GM23248 (cell line): Measurements from ENCODE around the gene TMED8. TPM values are rescaled to one million over a fixed set of nuclear protein-coding genes. Genes with fewer than 3 reads are reported as not detected.

ENCODE experiments used
- DNase-seq: peaks from one replicate; pipeline ENCODE4 v3.0.0-alpha.2; 2015
- H2AFZ ChIP-seq: fragments of 200-600 bp; sonication (generic); 2 replicates; pipeline ENCODE4 v1.6.1; 2016; ENCODE audit warnings: antibody characterized with exemption
- H3F3A ChIP-seq: fragments of 200-600 bp; sonication (generic); 2 replicates; pipeline ENCODE4 v1.6.1; 2016; ENCODE audit warnings: mild to moderate bottlenecking, antibody characterized with exemption, mixed run types; ENCODE audit not compliant: insufficient read depth
- H3K27ac ChIP-seq: fragments of 200-600 bp; sonication (generic); 2 replicates; pipeline ENCODE4 v1.5.1; 2016; ENCODE audit warnings: mild to moderate bottlenecking
- H3K27me3 ChIP-seq: fragments of 200-600 bp; sonication (generic); replicated peaks from 2 replicates; pipeline ENCODE4 v1.6.1; 2016; ENCODE audit warnings: mild to moderate bottlenecking; ENCODE audit not compliant: insufficient read depth
- H3K36me3 ChIP-seq: fragments of 200-600 bp; sonication (generic); 2 replicates; pipeline ENCODE4 v1.6.1; 2016; ENCODE audit warnings: low read depth, mild to moderate bottlenecking
- H3K4me1 ChIP-seq: fragments of 200-600 bp; sonication (generic); 2 replicates; pipeline ENCODE4 v1.6.1; 2016; ENCODE audit warnings: mild to moderate bottlenecking; ENCODE audit not compliant: insufficient read depth
- H3K4me2 ChIP-seq: fragments of 200-600 bp; sonication (generic); one replicate; pipeline ENCODE4 v1.6.1; 2016; ENCODE audit warnings: mild to moderate bottlenecking; ENCODE audit not compliant: unreplicated experiment
- H3K4me3 ChIP-seq: fragments of 200-600 bp; sonication (generic); 2 replicates; pipeline ENCODE4 v1.5.1; 2016; ENCODE audit warnings: mild to moderate bottlenecking
- H3K79me2 ChIP-seq: fragments of 200-600 bp; sonication (generic); 2 replicates; pipeline ENCODE4 v1.6.1; 2016; ENCODE audit warnings: mild to moderate bottlenecking; ENCODE audit not compliant: insufficient read depth
- H3K9ac ChIP-seq: fragments of 200-600 bp; sonication (generic); 2 replicates; pipeline ENCODE4 v1.6.1; 2016; ENCODE audit warnings: mild to moderate bottlenecking
- H3K9me2 ChIP-seq: fragments of 200-600 bp; sonication (generic); 2 replicates; pipeline ENCODE4 v1.6.1; 2016; ENCODE audit warnings: mixed run types, mild to moderate bottlenecking, moderate library complexity; ENCODE audit not compliant: insufficient read depth
- H3K9me3 ChIP-seq: fragments of 200-600 bp; sonication (generic); one replicate; pipeline ENCODE4 v1.6.1; 2017; ENCODE audit warnings: low read depth
- H4K20me1 ChIP-seq: fragments of 200-600 bp; sonication (generic); 2 replicates; pipeline ENCODE4 v1.6.0; 2016; ENCODE audit not compliant: insufficient read depth
- EZH2 ChIP-seq: fragments of 200-600 bp; sonication (generic); IDR thresholded peaks from 2 replicates; pipeline ENCODE4 v1.6.1; 2018; ENCODE audit warnings: antibody characterized with exemption, mild to moderate bottlenecking; ENCODE audit not compliant: insufficient read depth, poor library complexity, severe bottlenecking
- EZH2phosphoT487 ChIP-seq: fragments of 200-600 bp; sonication (generic); IDR thresholded peaks from 2 replicates; pipeline ENCODE4 v1.6.1; 2018; ENCODE audit warnings: antibody characterized with exemption, moderate library complexity, mild to moderate bottlenecking, low read depth; ENCODE audit not compliant: insufficient read depth
- WGBS, 2 experiments: methylation state at CpG; one replicate each; pipeline ENCODE4 v1.1.6; 2015 to 2017; ENCODE audit warnings: low lambda C conversion rate in 2 of 2, low coverage in 1 of 2; ENCODE audit errors: missing lambda C conversion rate in 2 of 2; 5-methylcytosine and 5-hydroxymethylcytosine counted together
- in situ Hi-C: fragments of 300-500 bp; cut with MboI; formaldehyde crosslinking; loops from 2 replicates; pipeline ENCODE4 v1.15.0; 2020
- polyA plus RNA-seq: library from polyadenylated mRNA; unstranded; fragments of >200 nt; fragmentation: Nextera tagmentation; extraction: Ambion mirVana; gene quantifications from 2 replicates; pipeline ENCODE4 v1.2.1, GENCODE V29; 2016
- total RNA-seq: library from RNA; depleted of rRNA; stranded (reverse); fragments of >200 nt; shearing (Covaris generic); gene quantifications from 2 replicates; pipeline ENCODE4 v1.2.3, GENCODE V29; 2014

Gene TMED8
- total and polyA plus RNA-seq, 2 experiments from 2014 or later: 3.2 to 7.5 TPM

DNA sequence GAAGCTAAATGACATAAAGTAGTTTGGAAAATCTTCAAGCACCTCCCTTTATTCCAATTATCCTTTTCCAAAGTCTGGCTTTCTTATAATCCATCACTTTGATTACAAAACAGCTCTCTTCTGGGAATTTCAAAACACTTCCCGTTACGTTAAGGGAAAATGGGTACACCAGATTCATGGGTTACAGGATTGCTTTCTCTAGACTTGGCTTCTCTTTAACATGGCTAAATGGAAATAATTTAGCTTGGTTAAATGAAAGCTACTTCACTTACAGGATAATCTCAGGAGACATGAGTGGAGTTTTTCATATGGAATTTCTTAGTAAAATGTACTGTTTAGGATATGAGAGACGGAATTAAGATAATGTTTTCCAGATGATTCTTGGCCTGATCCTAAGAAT lies 41.3 kb downstream of the TMED8 start:
- WGBS, 2 experiments: 82 to 86% methylated on average over 3 of the region's 3 CpGs
- Histone ChIP-seq H3K4me3 (no peak overlapping the region), H3K9me3 (no peaks in the 10 kb centered on the region), H3K9ac (no peak overlapping the region), H3K27me3 (no peaks in the 10 kb centered on the region), H3K4me2 (no peak overlapping the region), H4K20me1 (no peaks in the 10 kb centered on the region), H3K79me2 (no peaks in the 10 kb centered on the region), H3K27ac (no peak overlapping the region), H3K36me3 (no peaks in the 10 kb centered on the region), H3K9me2 (no peaks in the 10 kb centered on the region), H3F3A (no peaks in the 10 kb centered on the region), H2AFZ (no peak overlapping the region), H3K4me1 (peaks cover 11% of the 10 kb centered on the region)
- in situ Hi-C loops: no loop called here
- DNase-seq: no peak
- TF ChIP-seq EZH2phosphoT487 (no peak), EZH2 (no peak)

DNA sequence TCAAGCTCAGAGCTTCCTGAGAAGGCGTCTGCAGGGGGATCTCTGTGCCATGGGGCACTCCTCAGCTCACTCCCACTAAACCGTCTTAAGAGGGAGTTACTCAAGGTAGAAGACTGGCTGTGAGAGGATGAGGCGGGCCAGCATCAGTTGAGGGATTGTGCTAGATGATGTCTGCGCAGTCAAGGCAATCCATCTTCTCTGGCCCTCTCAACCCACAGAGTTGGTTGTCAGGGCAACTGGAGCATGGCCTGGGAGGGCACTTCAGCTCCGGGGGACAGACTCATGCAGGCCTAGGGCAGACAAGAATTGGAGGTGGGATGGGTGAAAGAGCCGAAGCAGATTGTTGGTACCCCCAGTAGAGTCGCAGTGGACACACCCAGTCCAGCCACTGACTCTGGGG lies 47.0 kb downstream of the TMED8 start:
- no peak for TF ChIP-seq EZH2
- TF ChIP-seq EZH2phosphoT487: no peak
- H2AFZ ChIP-seq: no peak overlapping the region
- no peaks in the 10 kb centered on the region for H3F3A ChIP-seq
- in situ Hi-C loops: no loop called here
- H3K9me3 ChIP-seq: no peaks in the 10 kb centered on the region
- no peak overlapping the region for H3K4me2 ChIP-seq
- H3K9ac ChIP-seq: no peak overlapping the region
- no peaks in the 10 kb centered on the region for H3K9me2 ChIP-seq
- no peaks in the 10 kb centered on the region for H3K27me3 ChIP-seq
- H3K4me3 ChIP-seq: no peak overlapping the region
- no peaks in the 10 kb centered on the region for H4K20me1 ChIP-seq
- H3K27ac ChIP-seq: no peak overlapping the region
- H3K79me2 ChIP-seq: no peaks in the 10 kb centered on the region
- H3K36me3 ChIP-seq: no peaks in the 10 kb centered on the region
- no peaks in the 10 kb centered on the region for H3K4me1 ChIP-seq
- 85 to 89% methylated on average over 6 to 7 of the region's 7 CpGs for WGBS, 2 experiments
- DNase-seq: no peak

DNA sequence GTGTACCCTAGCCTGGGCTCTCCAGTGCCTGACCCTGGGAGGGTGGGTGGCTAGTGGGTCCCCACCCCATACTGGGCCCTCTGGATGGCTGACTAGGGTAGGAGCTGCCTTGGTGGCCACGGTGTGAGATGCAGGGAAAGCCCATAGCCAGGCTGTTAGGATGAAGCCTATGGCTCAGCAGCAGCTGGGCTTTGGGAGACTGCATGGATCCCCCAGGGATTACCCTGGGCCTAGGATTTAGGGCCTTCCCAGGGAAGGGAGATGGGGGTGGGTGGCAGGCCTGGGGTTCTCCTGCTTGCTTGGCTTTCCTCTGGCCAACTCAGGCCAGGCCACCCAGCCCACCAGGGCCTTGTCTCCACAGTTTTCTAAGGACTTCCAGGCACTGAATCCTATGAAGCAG lies 49.8 kb downstream of the TMED8 start:
- Histone ChIP-seq H4K20me1 (no peaks in the 10 kb centered on the region), H3F3A (peaks cover 2% of the 10 kb centered on the region; the same call in 1 of the 2 replicates), H3K27ac (no peak overlapping the region), H2AFZ (no peak overlapping the region), H3K79me2 (peaks cover 8% of the 10 kb centered on the region; the same call in 1 of the 2 replicates), H3K9me2 (no peaks in the 10 kb centered on the region), H3K27me3 (no peaks in the 10 kb centered on the region), H3K4me1 (peaks cover 2% of the 10 kb centered on the region; the same call in 1 of the 2 replicates), H3K4me2 (no peak overlapping the region), H3K9ac (no peak overlapping the region), H3K36me3 (no peaks in the 10 kb centered on the region), H3K4me3 (no peak overlapping the region), H3K9me3 (no peaks in the 10 kb centered on the region)
- DNase-seq: no peak
- TF ChIP-seq EZH2phosphoT487 (no peak), EZH2 (no peak)
- in situ Hi-C loops: no loop called here
- 90 to 100% methylated on average over 1 of the region's 1 CpG for WGBS, 2 experiments

DNA sequence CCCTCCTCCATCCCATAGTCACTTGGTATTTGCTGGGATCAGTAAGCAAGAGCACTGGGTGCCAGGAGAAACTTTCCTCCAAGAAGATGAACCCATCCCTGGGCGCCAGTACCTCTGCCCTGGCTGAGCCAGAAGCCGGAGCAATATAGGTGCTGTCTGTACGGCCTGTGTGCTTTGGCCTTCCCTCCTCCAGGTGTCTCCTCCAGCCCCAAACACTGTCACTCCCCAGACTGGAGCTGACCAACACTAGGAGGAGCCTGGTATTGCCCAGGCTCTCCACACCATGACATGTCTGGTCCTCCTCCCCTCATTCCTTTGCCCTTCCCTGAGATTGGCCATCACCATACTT lies 51.2 kb downstream of the TMED8 start:
- Histone ChIP-seq H3K9me3 (no peaks in the 10 kb centered on the region), H3K9ac (no peak overlapping the region), H2AFZ (no peak overlapping the region), H3K9me2 (no peaks in the 10 kb centered on the region), H3K27ac (no peak overlapping the region), H4K20me1 (no peaks in the 10 kb centered on the region), H3K4me1 (peaks cover 4% of the 10 kb centered on the region; the same call in 1 of the 2 replicates), H3K4me2 (no peak overlapping the region), H3F3A (peaks cover 5% of the 10 kb centered on the region; the same call in 1 of the 2 replicates), H3K27me3 (no peaks in the 10 kb centered on the region), H3K79me2 (peaks cover 8% of the 10 kb centered on the region; the same call in 1 of the 2 replicates), H3K4me3 (no peak overlapping the region), H3K36me3 (no peaks in the 10 kb centered on the region)
- in situ Hi-C loops: no loop called here
- TF ChIP-seq EZH2phosphoT487: no peak
- no peak for TF ChIP-seq EZH2
- no peak for DNase-seq
- 83 to 86% methylated on average over 3 of the region's 3 CpGs for WGBS, 2 experiments
